ENCODE results near the gene FGF18.

Gene FGF18

GRCh38 chr5:171464829-171465228, 45.4 kb downstream of the FGF18 start:
- H3K14ac ChIP-seq (ENCODE audit: low read length): no peak overlapping the region
- no peak for DNase-seq (ENCODE audit: low spot score)
- no peaks in the 10 kb centered on the region for H3K9me3 ChIP-seq (replicated peaks in 1 of 2; ENCODE audit: control insufficient read depth in 2 of 2, insufficient read depth in 1 of 2, low read depth in 1 of 2, low read length in 2 of 2)
- H2BK5ac ChIP-seq (ENCODE audit: low read length): no peak overlapping the region
- H3K4me1 ChIP-seq (ENCODE audit: control insufficient read depth in 2 of 2, insufficient read depth in 1 of 2, low read depth in 1 of 2, low read length in 2 of 2): peaks cover 4 to 9% of the 10 kb centered on the region in 2 donors
- H2BK15ac ChIP-seq (ENCODE audit: low read length): no peak overlapping the region
- no peak overlapping the region for H2AFZ ChIP-seq (ENCODE audit: low read length)
- no peak overlapping the region for H4K91ac ChIP-seq (ENCODE audit: low read depth, low read length, poor library complexity)
- no peak overlapping the region for H2AK5ac ChIP-seq (ENCODE audit: low read depth, low read length)
- H3K9ac ChIP-seq (ENCODE audit: low read depth, low read length, poor library complexity): no peak overlapping the region
- H3K36me3 ChIP-seq (replicated peaks in 1 of 2; ENCODE audit: control insufficient read depth in 2 of 2, insufficient read depth in 2 of 2, low read length in 2 of 2): no peaks in the 10 kb centered on the region
- H2BK12ac ChIP-seq (ENCODE audit: low read length): no peak overlapping the region
- no peak overlapping the region for H3K23ac ChIP-seq (ENCODE audit: low read depth, low read length, poor library complexity)
- WGBS, 2 donors (ENCODE audit: extremely low coverage in 2 of 2, insufficient read length in 2 of 2, insufficient replicate concordance in 1 of 2): no CpG with 5 or more reads among the region's 12 CpGs
- H3K4me3 ChIP-seq (ENCODE audit: low read length in 2 of 2): no peak overlapping the region
- H3K27ac ChIP-seq (replicated peaks; ENCODE audit: low read length): no peak overlapping the region
- no peak overlapping the region for H2BK120ac ChIP-seq (ENCODE audit: low read depth, low read length)
- no peak overlapping the region for H3K4me2 ChIP-seq (ENCODE audit: insufficient read depth, low read length, poor library complexity, severe bottlenecking)
- no peak overlapping the region for H4K8ac ChIP-seq (ENCODE audit: low read depth, low read length)
- no peak overlapping the region for H3K18ac ChIP-seq (ENCODE audit: low read length)
- H3K79me1 ChIP-seq (ENCODE audit: low read depth, low read length): no peaks in the 10 kb centered on the region
- H3K27me3 ChIP-seq (ENCODE audit: control insufficient read depth in 3 of 3, insufficient read depth in 3 of 3, low read depth in 1 of 3, low read length in 3 of 3): no peaks in the 10 kb centered on the region
- no peak overlapping the region for H3K4ac ChIP-seq (ENCODE audit: low read length)

GRCh38 chr5:171467107-171467506, 47.7 kb downstream of the FGF18 start:
- H3K4ac ChIP-seq (ENCODE audit: low read length): no peak overlapping the region
- no peak overlapping the region for H4K91ac ChIP-seq (ENCODE audit: low read depth, low read length, poor library complexity)
- WGBS, 2 donors (ENCODE audit: extremely low coverage in 2 of 2, insufficient read length in 2 of 2, insufficient replicate concordance in 1 of 2): no CpG with 5 or more reads among the region's 12 CpGs
- H2AK5ac ChIP-seq (ENCODE audit: low read depth, low read length): no peak overlapping the region
- no peaks in the 10 kb centered on the region for H3K79me1 ChIP-seq (ENCODE audit: low read depth, low read length)
- H3K27me3 ChIP-seq (ENCODE audit: control insufficient read depth in 3 of 3, insufficient read depth in 3 of 3, low read depth in 1 of 3, low read length in 3 of 3): no peaks in the 10 kb centered on the region
- no peak for DNase-seq (ENCODE audit: low spot score)
- H3K4me3 ChIP-seq (ENCODE audit: low read length in 2 of 2): no peak overlapping the region
- no peak overlapping the region for H2AFZ ChIP-seq (ENCODE audit: low read length)
- H3K36me3 ChIP-seq (replicated peaks in 1 of 2; ENCODE audit: control insufficient read depth in 2 of 2, insufficient read depth in 2 of 2, low read length in 2 of 2): no peaks in the 10 kb centered on the region
- H2BK120ac ChIP-seq (ENCODE audit: low read depth, low read length): no peak overlapping the region
- peaks cover 2 to 10% of the 10 kb centered on the region in 2 donors for H3K4me1 ChIP-seq (ENCODE audit: control insufficient read depth in 2 of 2, insufficient read depth in 1 of 2, low read depth in 1 of 2, low read length in 2 of 2)
- no peak overlapping the region for H3K14ac ChIP-seq (ENCODE audit: low read length)
- peak overlapping the region; percentile 44 for H3K18ac ChIP-seq (ENCODE audit: low read length)
- H3K9me3 ChIP-seq (replicated peaks in 1 of 2; ENCODE audit: control insufficient read depth in 2 of 2, insufficient read depth in 1 of 2, low read depth in 1 of 2, low read length in 2 of 2): peaks cover 0 to 2% of the 10 kb centered on the region in 2 donors
- H3K9ac ChIP-seq (ENCODE audit: low read depth, low read length, poor library complexity): no peak overlapping the region
- H2BK12ac ChIP-seq (ENCODE audit: low read length): no peak overlapping the region
- H4K8ac ChIP-seq (ENCODE audit: low read depth, low read length): no peak overlapping the region
- no peak overlapping the region for H2BK15ac ChIP-seq (ENCODE audit: low read length)
- no peak overlapping the region for H3K27ac ChIP-seq (replicated peaks; ENCODE audit: low read length)
- no peak overlapping the region for H2BK5ac ChIP-seq (ENCODE audit: low read length)
- H3K4me2 ChIP-seq (ENCODE audit: insufficient read depth, low read length, poor library complexity, severe bottlenecking): no peak overlapping the region
- H3K23ac ChIP-seq (ENCODE audit: low read depth, low read length, poor library complexity): no peak overlapping the region

DNA sequence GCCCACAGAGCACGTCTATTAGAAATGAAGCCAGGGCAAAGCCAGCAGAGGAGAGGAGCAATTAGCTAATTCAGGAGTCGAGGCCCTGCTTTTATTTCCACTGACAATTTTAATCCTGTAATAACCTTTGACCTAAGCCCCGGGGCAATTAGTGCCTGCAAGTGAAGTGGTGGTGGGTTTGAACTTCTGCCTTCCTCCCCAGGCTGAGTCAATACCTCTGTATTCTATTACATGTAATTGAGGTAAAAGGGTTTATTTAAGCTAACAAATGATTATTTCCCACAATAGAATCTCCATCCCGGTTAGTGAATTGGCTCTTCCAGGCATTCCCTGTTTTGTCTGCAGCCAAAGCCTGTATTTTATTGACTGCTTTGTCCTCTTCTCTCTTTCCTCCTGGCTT, 49.9 kb downstream of the FGF18 start:
- H3K36me3 ChIP-seq (replicated peaks in 1 of 2; ENCODE audit: control insufficient read depth in 2 of 2, insufficient read depth in 2 of 2, low read length in 2 of 2): no peaks in the 10 kb centered on the region
- peaks cover 2 to 6% of the 10 kb centered on the region in 2 donors for H3K4me1 ChIP-seq (ENCODE audit: control insufficient read depth in 2 of 2, insufficient read depth in 1 of 2, low read depth in 1 of 2, low read length in 2 of 2)
- peak; percentile 56 for DNase-seq (ENCODE audit: low spot score)
- H2BK120ac ChIP-seq (ENCODE audit: low read depth, low read length): no peak overlapping the region
- H3K27ac ChIP-seq (replicated peaks; ENCODE audit: low read length): no peak overlapping the region
- no peaks in the 10 kb centered on the region for H3K27me3 ChIP-seq (ENCODE audit: control insufficient read depth in 3 of 3, insufficient read depth in 3 of 3, low read depth in 1 of 3, low read length in 3 of 3)
- H3K23ac ChIP-seq (ENCODE audit: low read depth, low read length, poor library complexity): no peak overlapping the region
- no CpG with 5 or more reads among the region's 4 CpGs for WGBS, 2 donors (ENCODE audit: extremely low coverage in 2 of 2, insufficient read length in 2 of 2, insufficient replicate concordance in 1 of 2)
- no peak overlapping the region for H4K8ac ChIP-seq (ENCODE audit: low read depth, low read length)
- H2AK5ac ChIP-seq (ENCODE audit: low read depth, low read length): no peak overlapping the region
- H3K9me3 ChIP-seq (replicated peaks in 1 of 2; ENCODE audit: control insufficient read depth in 2 of 2, insufficient read depth in 1 of 2, low read depth in 1 of 2, low read length in 2 of 2): peaks cover 0 to 4% of the 10 kb centered on the region in 2 donors
- no peak overlapping the region for H2BK12ac ChIP-seq (ENCODE audit: low read length)
- no peak overlapping the region for H3K9ac ChIP-seq (ENCODE audit: low read depth, low read length, poor library complexity)
- H3K79me1 ChIP-seq (ENCODE audit: low read depth, low read length): no peaks in the 10 kb centered on the region
- no peak overlapping the region for H2BK15ac ChIP-seq (ENCODE audit: low read length)
- H3K4me3 ChIP-seq (ENCODE audit: low read length in 2 of 2): no peak overlapping the region
- H2AFZ ChIP-seq (ENCODE audit: low read length): no peak overlapping the region
- H3K4ac ChIP-seq (ENCODE audit: low read length): no peak overlapping the region
- H4K91ac ChIP-seq (ENCODE audit: low read depth, low read length, poor library complexity): no peak overlapping the region
- H3K14ac ChIP-seq (ENCODE audit: low read length): no peak overlapping the region
- H3K4me2 ChIP-seq (ENCODE audit: insufficient read depth, low read length, poor library complexity, severe bottlenecking): peak overlapping the region; percentile 28
- H3K18ac ChIP-seq (ENCODE audit: low read length): no peak overlapping the region
- no peak overlapping the region for H2BK5ac ChIP-seq (ENCODE audit: low read length)

GRCh38 chr5:171470420-171470819, 51.0 kb downstream of the FGF18 start:
- peaks cover 0 to 4% of the 10 kb centered on the region in 2 donors for H3K9me3 ChIP-seq (replicated peaks in 1 of 2; ENCODE audit: control insufficient read depth in 2 of 2, insufficient read depth in 1 of 2, low read depth in 1 of 2, low read length in 2 of 2)
- no peak overlapping the region for H4K8ac ChIP-seq (ENCODE audit: low read depth, low read length)
- no peak overlapping the region for H2AK5ac ChIP-seq (ENCODE audit: low read depth, low read length)
- no peak overlapping the region for H3K4ac ChIP-seq (ENCODE audit: low read length)
- H3K4me3 ChIP-seq (ENCODE audit: low read length in 2 of 2): no peak overlapping the region
- peaks cover 2 to 6% of the 10 kb centered on the region in 2 donors for H3K4me1 ChIP-seq (ENCODE audit: control insufficient read depth in 2 of 2, insufficient read depth in 1 of 2, low read depth in 1 of 2, low read length in 2 of 2)
- H3K23ac ChIP-seq (ENCODE audit: low read depth, low read length, poor library complexity): no peak overlapping the region
- H3K4me2 ChIP-seq (ENCODE audit: insufficient read depth, low read length, poor library complexity, severe bottlenecking): no peak overlapping the region
- no peaks in the 10 kb centered on the region for H3K36me3 ChIP-seq (replicated peaks in 1 of 2; ENCODE audit: control insufficient read depth in 2 of 2, insufficient read depth in 2 of 2, low read length in 2 of 2)
- H2BK15ac ChIP-seq (ENCODE audit: low read length): no peak overlapping the region
- DNase-seq (ENCODE audit: low spot score): no peak
- H3K27ac ChIP-seq (replicated peaks; ENCODE audit: low read length): no peak overlapping the region
- H4K91ac ChIP-seq (ENCODE audit: low read depth, low read length, poor library complexity): no peak overlapping the region
- no peak overlapping the region for H3K18ac ChIP-seq (ENCODE audit: low read length)
- no peak overlapping the region for H2BK5ac ChIP-seq (ENCODE audit: low read length)
- WGBS, 2 donors (ENCODE audit: extremely low coverage in 2 of 2, insufficient read length in 2 of 2, insufficient replicate concordance in 1 of 2): no CpG with 5 or more reads among the region's 15 CpGs
- no peaks in the 10 kb centered on the region for H3K79me1 ChIP-seq (ENCODE audit: low read depth, low read length)
- H2BK12ac ChIP-seq (ENCODE audit: low read length): no peak overlapping the region
- no peak overlapping the region for H2BK120ac ChIP-seq (ENCODE audit: low read depth, low read length)
- no peaks in the 10 kb centered on the region for H3K27me3 ChIP-seq (ENCODE audit: control insufficient read depth in 3 of 3, insufficient read depth in 3 of 3, low read depth in 1 of 3, low read length in 3 of 3)
- H3K9ac ChIP-seq (ENCODE audit: low read depth, low read length, poor library complexity): no peak overlapping the region
- no peak overlapping the region for H3K14ac ChIP-seq (ENCODE audit: low read length)
- no peak overlapping the region for H2AFZ ChIP-seq (ENCODE audit: low read length)
